HEK293 (cell line): Measurements from ENCODE around the gene SPATA4.
"Not testable (repeated sequence)": the region's sequence is repeated elsewhere in the genome, so short reads cannot be mapped to it uniquely, and the experiment has no call there.

Experiments used
- CTCF ChIA-PET: fragments of 350-600 bp; formaldehyde crosslinking; extraction: SDS; loops from one replicate; lab custom pipeline; 2021; ENCODE audit warnings: antibody characterized with exemption; lab: Yijun Ruan, JAX
- POLR2A ChIA-PET: fragments of 300-600 bp; formaldehyde crosslinking; extraction: SDS; loops from one replicate; lab custom pipeline; 2020; ENCODE audit warnings: antibody characterized with exemption, inconsistent platforms; lab: Yijun Ruan, JAX
- H3K27ac ChIP-seq: fragments of 200-500 bp; sonication (Bioruptor generic); 2 replicates; pipeline ENCODE4 v1.5.1; 2014; ENCODE audit warnings: low read depth, low read length, control low read depth, inconsistent platforms; ENCODE audit errors: extremely low read depth
- H3K36me3 ChIP-seq, 2 experiments: fragments of 200-500 bp in 1 of 2; sonication (Bioruptor generic) in 1 of 2; 1 replicate in 1 of 2; 2 replicates in 1 of 2; pipeline ENCODE4 v1.5.1; 2014 to 2017; ENCODE audit warnings: inconsistent platforms in 2 of 2, low read length in 2 of 2; ENCODE audit not compliant: control insufficient read depth in 2 of 2, insufficient read depth in 1 of 2
- H3K4me1 ChIP-seq: fragments of 200-500 bp; sonication (Bioruptor generic); 2 replicates; pipeline ENCODE4 v1.5.1; 2014; ENCODE audit warnings: mild to moderate bottlenecking, low read length, inconsistent platforms; ENCODE audit not compliant: control insufficient read depth, insufficient read depth
- H3K4me3 ChIP-seq: 2 replicates; pipeline ENCODE4 v1.5.1; 2011; ENCODE audit warnings: low read depth, mild to moderate bottlenecking, control low read depth, low read length, moderate library complexity
- H3K9me3 ChIP-seq: fragments of 200-500 bp; sonication (Bioruptor generic); 2 replicates; pipeline ENCODE4 v1.5.1; 2014; ENCODE audit warnings: low read depth, low read length, inconsistent platforms; ENCODE audit not compliant: control insufficient read depth, insufficient read depth
- GLI2 ChIP-seq: fragments of 450-650 bp; formaldehyde crosslinking; IDR thresholded peaks from 2 replicates; pipeline ENCODE4; 2017; ENCODE audit warnings: missing biosample characterization, missing genetic modification characterization, low read depth, borderline replicate concordance
- GLIS1 ChIP-seq: fragments of 450-650 bp; formaldehyde crosslinking; IDR thresholded peaks from 2 replicates; pipeline ENCODE4 v1.5.1; 2016; ENCODE audit warnings: missing biosample characterization, missing genetic modification characterization
- IKZF3 ChIP-seq: fragments of 450-650 bp; IDR thresholded peaks from 2 replicates; pipeline ENCODE4 v1.5.0; 2018; ENCODE audit warnings: missing biosample characterization, mild to moderate bottlenecking, missing genetic modification characterization, moderate library complexity
- REPIN1 ChIP-seq: fragments of 450-650 bp; formaldehyde crosslinking; IDR thresholded peaks from 2 replicates; pipeline ENCODE4 v1.5.1; 2017; ENCODE audit warnings: missing biosample characterization, missing genetic modification characterization, low read depth
- ZBTB48 ChIP-seq: fragments of 450-650 bp; formaldehyde crosslinking; IDR thresholded peaks from 2 replicates; pipeline ENCODE4 v1.5.1; 2016; ENCODE audit warnings: missing biosample characterization, missing genetic modification characterization
- ZFP69B ChIP-seq: fragments of 450-650 bp; formaldehyde crosslinking; IDR thresholded peaks from 2 replicates; pipeline ENCODE4 v1.5.1; 2016; ENCODE audit warnings: missing biosample characterization, missing genetic modification characterization
- ZNF202 ChIP-seq: fragments of 450-650 bp; formaldehyde crosslinking; IDR thresholded peaks from 2 replicates; pipeline ENCODE4 v1.5.1; 2016; ENCODE audit warnings: missing biosample characterization, missing genetic modification characterization, borderline replicate concordance
- ZNF274 ChIP-seq, 2 experiments: fragments of 200-500 bp in 1 of 2; fragments of 450-650 bp in 1 of 2; sonication (Bioruptor generic) in 1 of 2; formaldehyde crosslinking in 1 of 2; IDR thresholded peaks; 2 replicates each; pipeline versions ENCODE4 v1.5.1 to v1.6.1; 2014 to 2016; ENCODE audit warnings: borderline replicate concordance in 1 of 2, inconsistent platforms in 1 of 2, low read length in 1 of 2, missing biosample characterization in 1 of 2, missing genetic modification characterization in 1 of 2
- ZNF292 ChIP-seq: fragments of 450-650 bp; formaldehyde crosslinking; IDR thresholded peaks from 2 replicates; pipeline ENCODE4 v1.5.1; 2016; ENCODE audit warnings: low read depth, missing biosample characterization, missing genetic modification characterization, borderline replicate concordance
- ZNF311 ChIP-seq: fragments of 450-650 bp; formaldehyde crosslinking; IDR thresholded peaks from 2 replicates; pipeline ENCODE4 v1.5.1; 2017; ENCODE audit warnings: missing biosample characterization, missing genetic modification characterization, borderline replicate concordance
- ZNF473 ChIP-seq: fragments of 450-650 bp; formaldehyde crosslinking; IDR thresholded peaks from 2 replicates; pipeline ENCODE4 v1.5.1; 2017; ENCODE audit warnings: missing biosample characterization, missing genetic modification characterization
- ZNF510 ChIP-seq: fragments of 450-650 bp; formaldehyde crosslinking; IDR thresholded peaks from 2 replicates; pipeline ENCODE4 v1.5.1; 2018; ENCODE audit warnings: mild to moderate bottlenecking, missing genetic modification characterization, missing biosample characterization; ENCODE audit not compliant: insufficient replicate concordance
- ZNF549 ChIP-seq: fragments of 450-650 bp; IDR thresholded peaks from 2 replicates; pipeline ENCODE4 v1.5.1; 2018; ENCODE audit warnings: missing biosample characterization, missing genetic modification characterization, mild to moderate bottlenecking, inconsistent platforms, moderate library complexity
- ZSCAN23 ChIP-seq: fragments of 450-650 bp; formaldehyde crosslinking; IDR thresholded peaks from 2 replicates; pipeline ENCODE4 v1.5.1; 2016; ENCODE audit warnings: missing biosample characterization, missing genetic modification characterization
- TF ChIP-seq, protein P1 (sequence below): fragments of 450-650 bp; formaldehyde crosslinking; IDR thresholded peaks from 2 replicates; pipeline ENCODE4 v1.5.1; 2016; ENCODE audit warnings: missing biosample characterization, missing genetic modification characterization
- TF ChIP-seq, protein P2 (sequence below): fragments of 450-650 bp; formaldehyde crosslinking; IDR thresholded peaks from 2 replicates; pipeline ENCODE4 v1.5.1; 2016; ENCODE audit warnings: missing biosample characterization, missing genetic modification characterization
- TF ChIP-seq, protein P3 (sequence below): fragments of 450-650 bp; formaldehyde crosslinking; IDR thresholded peaks from 2 replicates; pipeline ENCODE4 v1.5.1; 2016; ENCODE audit warnings: missing biosample characterization, missing genetic modification characterization

SPATA4 gene

DNA sequence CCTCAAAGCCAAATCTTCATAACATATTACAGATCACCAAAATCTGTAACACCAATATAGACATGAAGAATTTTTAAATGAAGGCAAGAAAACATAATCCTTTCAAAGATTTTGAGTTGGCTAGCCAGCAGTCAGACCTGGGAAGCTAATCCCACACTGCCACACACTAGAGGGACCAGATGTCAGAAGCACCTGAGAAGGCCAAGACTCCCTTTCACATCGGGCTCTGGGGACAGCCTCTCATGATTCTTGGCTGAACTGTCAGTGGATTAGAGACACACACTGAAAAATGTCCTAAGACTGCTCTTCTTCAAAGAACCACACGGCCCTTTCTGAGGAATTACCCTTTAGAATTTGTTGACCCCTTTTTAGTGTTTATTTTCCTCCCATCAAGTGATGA, 28.2 kb upstream of the SPATA4 start:
- ChIA-PET CTCF (no interaction called here), POLR2A (no interaction called here)
- no peak overlapping the region for H3K4me3 ChIP-seq

DNA sequence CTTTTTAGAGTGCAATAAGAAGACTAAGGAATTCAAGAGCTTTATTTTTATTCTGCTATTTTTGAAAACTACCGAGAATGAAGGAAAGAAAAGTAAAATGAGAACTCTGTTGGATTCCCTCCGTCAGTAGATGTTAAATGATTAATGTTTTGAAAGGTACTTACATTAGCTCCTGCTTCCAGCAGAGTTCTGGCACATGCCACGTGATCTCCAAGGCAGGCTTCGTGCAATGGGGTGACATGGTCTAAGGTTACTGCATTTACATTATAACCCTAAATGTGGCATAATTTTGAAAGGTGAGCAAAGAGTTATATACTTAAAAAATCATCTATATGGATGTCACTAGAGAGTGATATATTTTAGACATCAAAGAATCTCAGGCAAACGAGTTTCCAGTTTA, 26.8 kb upstream of the SPATA4 start:
- H3K27ac ChIP-seq = no peak overlapping the region
- H3K9me3 ChIP-seq = no peaks in the 10 kb centered on the region
- TF ChIP-seq ZNF473 (tag by site-specific recombination) = no peak
- TF ChIP-seq ZFP69B (tag by site-specific recombination) = no peak
- TF ChIP-seq ZNF274 (IDR thresholded peaks at IDR 0.05; ENCODE audit: low read length) = no peak
- no peak for TF ChIP-seq ZNF274 (tag by site-specific recombination; IDR thresholded peaks at IDR 0.05; ENCODE audit: borderline replicate concordance)
- TF ChIP-seq, all 188 proteins: peak for 0
- H3K4me3 ChIP-seq = no peak overlapping the region
- H3K4me1 ChIP-seq = peaks cover 6% of the 10 kb centered on the region
- POLR2A ChIA-PET = no interaction called here
- no peaks in the 10 kb centered on the region for H3K36me3 ChIP-seq
- CTCF ChIA-PET = no interaction called here

More for the DNA sequence above, 28.2 kb upstream of the SPATA4 start:
- H3K9me3 ChIP-seq = no peaks in the 10 kb centered on the region
- no peak for TF ChIP-seq ZSCAN23 (tag by site-specific recombination)
- TF ChIP-seq, protein P1, sequence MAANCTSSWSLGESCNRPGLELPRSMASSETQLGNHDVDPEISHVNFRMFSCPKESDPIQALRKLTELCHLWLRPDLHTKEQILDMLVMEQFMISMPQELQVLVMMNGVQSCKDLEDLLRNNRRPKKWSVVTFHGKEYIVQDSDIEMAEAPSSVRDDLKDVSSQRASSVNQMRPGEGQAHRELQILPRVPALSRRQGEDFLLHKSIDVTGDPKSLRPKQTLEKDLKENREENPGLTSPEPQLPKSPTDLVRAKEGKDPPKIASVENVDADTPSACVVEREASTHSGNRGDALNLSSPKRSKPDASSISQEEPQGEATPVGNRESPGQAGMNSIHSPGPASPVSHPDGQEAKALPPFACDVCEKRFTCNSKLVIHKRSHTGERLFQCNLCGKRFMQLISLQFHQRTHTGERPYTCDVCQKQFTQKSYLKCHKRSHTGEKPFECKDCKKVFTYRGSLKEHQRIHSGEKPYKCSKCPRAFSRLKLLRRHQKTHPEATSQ (tag by site-specific recombination) = no peak
- TF ChIP-seq IKZF3 (tag by site-specific recombination) = no peak
- TF ChIP-seq, protein P2, sequence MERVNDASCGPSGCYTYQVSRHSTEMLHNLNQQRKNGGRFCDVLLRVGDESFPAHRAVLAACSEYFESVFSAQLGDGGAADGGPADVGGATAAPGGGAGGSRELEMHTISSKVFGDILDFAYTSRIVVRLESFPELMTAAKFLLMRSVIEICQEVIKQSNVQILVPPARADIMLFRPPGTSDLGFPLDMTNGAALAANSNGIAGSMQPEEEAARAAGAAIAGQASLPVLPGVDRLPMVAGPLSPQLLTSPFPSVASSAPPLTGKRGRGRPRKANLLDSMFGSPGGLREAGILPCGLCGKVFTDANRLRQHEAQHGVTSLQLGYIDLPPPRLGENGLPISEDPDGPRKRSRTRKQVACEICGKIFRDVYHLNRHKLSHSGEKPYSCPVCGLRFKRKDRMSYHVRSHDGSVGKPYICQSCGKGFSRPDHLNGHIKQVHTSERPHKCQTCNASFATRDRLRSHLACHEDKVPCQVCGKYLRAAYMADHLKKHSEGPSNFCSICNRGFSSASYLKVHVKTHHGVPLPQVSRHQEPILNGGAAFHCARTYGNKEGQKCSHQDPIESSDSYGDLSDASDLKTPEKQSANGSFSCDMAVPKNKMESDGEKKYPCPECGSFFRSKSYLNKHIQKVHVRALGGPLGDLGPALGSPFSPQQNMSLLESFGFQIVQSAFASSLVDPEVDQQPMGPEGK (tag by site-specific recombination) = no peak
- TF ChIP-seq GLI2 = no peak
- no peak for TF ChIP-seq GLIS1 (tag by site-specific recombination)
- TF ChIP-seq ZNF274 (IDR thresholded peaks at IDR 0.05; ENCODE audit: low read length) = no peak
- no peak for TF ChIP-seq ZNF274 (tag by site-specific recombination; IDR thresholded peaks at IDR 0.05; ENCODE audit: borderline replicate concordance)
- H3K4me1 ChIP-seq = peaks cover 11% of the 10 kb centered on the region
- no peak overlapping the region for H3K27ac ChIP-seq
- H3K36me3 ChIP-seq = no peaks in the 10 kb centered on the region

DNA sequence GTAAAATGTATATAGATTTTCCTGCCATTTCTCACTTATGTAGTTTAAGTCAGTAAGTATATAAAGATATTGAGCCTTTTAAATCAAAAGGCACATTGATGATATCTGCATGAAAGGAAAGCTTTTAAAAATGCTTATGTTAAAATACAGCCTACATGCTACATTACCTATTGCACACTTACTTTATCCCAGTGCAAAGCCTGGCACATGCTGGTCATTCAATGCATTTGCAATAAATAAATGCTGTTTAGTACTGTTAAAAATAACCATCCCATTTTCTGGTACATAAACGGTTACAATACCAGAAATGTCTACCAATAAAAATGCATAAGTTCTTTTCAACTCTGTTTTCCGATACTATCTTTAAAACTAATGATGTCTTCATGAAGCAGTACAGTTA, 22.1 kb upstream of the SPATA4 start:
- H3K4me1 ChIP-seq = no peaks in the 10 kb centered on the region
- H3K4me3 ChIP-seq = no peak overlapping the region
- CTCF ChIA-PET = no interaction called here
- no peak overlapping the region for H3K27ac ChIP-seq
- no peak for TF ChIP-seq ZNF549 (tag by site-specific recombination)
- no peak for TF ChIP-seq ZNF292
- TF ChIP-seq, protein P3, sequence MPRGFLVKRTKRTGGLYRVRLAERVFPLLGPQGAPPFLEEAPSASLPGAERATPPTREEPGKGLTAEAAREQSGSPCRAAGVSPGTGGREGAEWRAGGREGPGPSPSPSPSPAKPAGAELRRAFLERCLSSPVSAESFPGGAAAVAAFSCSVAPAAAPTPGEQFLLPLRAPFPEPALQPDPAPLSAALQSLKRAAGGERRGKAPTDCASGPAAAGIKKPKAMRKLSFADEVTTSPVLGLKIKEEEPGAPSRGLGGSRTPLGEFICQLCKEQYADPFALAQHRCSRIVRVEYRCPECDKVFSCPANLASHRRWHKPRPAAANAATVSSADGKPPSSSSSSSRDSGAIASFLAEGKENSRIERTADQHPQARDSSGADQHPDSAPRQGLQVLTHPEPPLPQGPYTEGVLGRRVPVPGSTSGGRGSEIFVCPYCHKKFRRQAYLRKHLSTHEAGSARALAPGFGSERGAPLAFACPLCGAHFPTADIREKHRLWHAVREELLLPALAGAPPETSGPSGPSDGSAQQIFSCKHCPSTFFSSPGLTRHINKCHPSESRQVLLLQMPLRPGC (tag by site-specific recombination) = no peak
- no peak for TF ChIP-seq ZBTB48 (tag by site-specific recombination)
- no peak for TF ChIP-seq REPIN1 (tag by site-specific recombination)
- TF ChIP-seq ZNF510 (tag by site-specific recombination) = no peak
- TF ChIP-seq ZNF202 (tag by site-specific recombination) = no peak
- no peak for TF ChIP-seq ZNF311 (tag by site-specific recombination)
- TF ChIP-seq, all 188 proteins: peak for 0
- H3K36me3 ChIP-seq = no peaks in the 10 kb centered on the region
- no peaks in the 10 kb centered on the region for H3K9me3 ChIP-seq
- POLR2A ChIA-PET = no interaction called here

DNA sequence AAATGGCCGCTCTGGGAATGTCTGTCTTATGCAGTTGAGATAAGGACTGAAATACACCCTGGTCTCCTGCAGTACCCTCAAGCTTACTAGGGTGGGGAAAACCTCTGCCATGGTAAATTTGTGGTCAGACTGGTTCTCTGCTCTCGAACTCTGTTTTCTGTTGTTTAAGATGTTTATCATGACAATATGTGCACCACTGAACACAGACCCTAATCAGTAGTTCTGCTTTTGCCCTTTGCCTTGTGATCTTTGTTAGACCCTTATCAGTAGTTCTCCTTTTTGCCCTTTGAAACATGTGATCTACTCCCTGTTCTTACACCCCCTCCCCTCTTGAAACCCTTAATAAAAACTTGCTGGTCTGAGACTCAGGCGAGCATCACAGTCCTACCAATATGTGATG, 17.0 kb upstream of the SPATA4 start:
- H3K4me3 ChIP-seq, POLR2A ChIA-PET, H3K9me3 ChIP-seq, H3K36me3 ChIP-seq, H3K4me1 ChIP-seq, H3K27ac ChIP-seq: not testable (repeated sequence)
- CTCF ChIA-PET = interaction anchor here (0.6 kb wide), 2 partner anchors 100 to 682 kb away, joined by 3 read pairs; no protein-coding TSS in a partner anchor
